BLaER1 (cell line): Measurements from ENCODE around the gene SLC12A7.

Source experiments
- H3K27ac ChIP-seq: shearing (Covaris generic); formaldehyde crosslinking; 2 replicates; pipeline ENCODE4 v1.8.1; 2022
- H3K27me3 ChIP-seq: shearing (Covaris generic); formaldehyde crosslinking; 2 replicates; pipeline ENCODE4 v1.8.1; 2022
- H3K36me3 ChIP-seq: shearing (Covaris generic); formaldehyde crosslinking; 2 replicates; pipeline ENCODE4 v1.8.1; 2022
- H3K4me1 ChIP-seq: shearing (Covaris generic); formaldehyde crosslinking; 2 replicates; pipeline ENCODE4 v1.8.1; 2022
- H3K4me2 ChIP-seq: shearing (Covaris generic); formaldehyde crosslinking; 2 replicates; pipeline ENCODE4 v1.8.1; 2022
- H3K4me3 ChIP-seq: shearing (Covaris generic); formaldehyde crosslinking; 2 replicates; pipeline ENCODE4 v1.8.1; 2022
- H3K9ac ChIP-seq: shearing (Covaris generic); formaldehyde crosslinking; 2 replicates; pipeline ENCODE4 v1.8.1; 2022
- H3K9me3 ChIP-seq: shearing (Covaris generic); formaldehyde crosslinking; 2 replicates; pipeline ENCODE4 v1.8.1; 2022
- H4K20me1 ChIP-seq: shearing (Covaris generic); formaldehyde crosslinking; 2 replicates; pipeline ENCODE4 v1.8.1; 2022
- Cebpa-rat ChIP-seq: shearing (Covaris generic); IDR thresholded peaks from 2 replicates; pipeline ENCODE4 v1.8.1; 2022

SLC12A7 gene

GRCh38 chr5:1009359-1010180 lies 102.3 kb downstream of the SLC12A7 start:
- Histone ChIP-seq H4K20me1 (peaks cover 55% of the 10 kb centered on the region), H3K9ac (peak overlapping the region; percentile 80), H3K9me3 (no peaks in the 10 kb centered on the region), H3K4me2 (peak overlapping the region; percentile 100), H3K4me3 (peak overlapping the region; percentile 83), H3K27me3 (peaks cover 59% of the 10 kb centered on the region), H3K27ac (peak overlapping the region; percentile 69), H3K36me3 (peaks cover 28% of the 10 kb centered on the region), H3K4me1 (peaks cover 95% of the 10 kb centered on the region)
- TF ChIP-seq Cebpa-rat, result no peak

- no peak for TF ChIP-seq Cebpa-rat
- no peaks in the 10 kb centered on the region for H3K9me3 ChIP-seq
- peak within 1 kb of the TSS; percentile 100 for H3K4me2 ChIP-seq
- peak within 1 kb of the TSS; percentile 83 for H3K4me3 ChIP-seq
- H3K9ac ChIP-seq, result peak within 1 kb of the TSS; percentile 80
- H4K20me1 ChIP-seq, result peaks cover 47% of the 10 kb centered on the region
- peaks cover 95% of the 10 kb centered on the region for H3K4me1 ChIP-seq
- peaks cover 27% of the 10 kb centered on the region for H3K36me3 ChIP-seq
- H3K27ac ChIP-seq, result peak within 1 kb of the TSS; percentile 69
- H3K27me3 ChIP-seq, result peaks cover 68% of the 10 kb centered on the region
Observed at GRCh38 chr5:1008451-1009358, 103.2 kb downstream of the SLC12A7 start, which contains the start of gene NKD2. NKD2 (plus strand) TSS chr5:1008802; CDS start chr5:1009058, 256 bp downstream.

- peak overlapping the region; percentile 83 for H3K4me3 ChIP-seq
- H4K20me1 ChIP-seq, result peaks cover 38% of the 10 kb centered on the region
- peaks cover 19% of the 10 kb centered on the region for H3K36me3 ChIP-seq
- H3K9me3 ChIP-seq, result no peaks in the 10 kb centered on the region
- no peak for TF ChIP-seq Cebpa-rat
- no peak overlapping the region for H3K27ac ChIP-seq
- 0 out of 2 replicates have a peak overlapping the region, but pooled peaks have one; percentile 80 for H3K9ac ChIP-seq
- H3K27me3 ChIP-seq, result peaks cover 72% of the 10 kb centered on the region
- peak overlapping the region; percentile 100 for H3K4me2 ChIP-seq
- H3K4me1 ChIP-seq, result peaks cover 95% of the 10 kb centered on the region
Observed at GRCh38 chr5:1007681-1008450, 104.0 kb downstream of the SLC12A7 start.

GRCh38 chr5:1007221-1007680 lies 104.6 kb downstream of the SLC12A7 start:
- Histone ChIP-seq H3K9me3 (no peaks in the 10 kb centered on the region), H3K27ac (no peak overlapping the region), H3K4me1 (peaks cover 95% of the 10 kb centered on the region), H3K4me2 (peak overlapping the region; percentile 100), H4K20me1 (peaks cover 32% of the 10 kb centered on the region), H3K27me3 (peaks cover 72% of the 10 kb centered on the region), H3K9ac (no peak overlapping the region), H3K4me3 (no peak overlapping the region), H3K36me3 (peaks cover 13% of the 10 kb centered on the region)
- TF ChIP-seq Cebpa-rat, result no peak

- Histone ChIP-seq H3K4me1 (peaks cover 95% of the 10 kb centered on the region), H4K20me1 (peaks cover 26% of the 10 kb centered on the region), H3K4me3 (no peak overlapping the region), H3K27me3 (peaks cover 72% of the 10 kb centered on the region), H3K36me3 (peaks cover 7% of the 10 kb centered on the region), H3K27ac (no peak overlapping the region), H3K4me2 (peak overlapping the region; percentile 100), H3K9me3 (no peaks in the 10 kb centered on the region), H3K9ac (no peak overlapping the region)
- TF ChIP-seq Cebpa-rat, result no peak
Observed at GRCh38 chr5:1006656-1007071, 105.2 kb downstream of the SLC12A7 start.

- Histone ChIP-seq H3K36me3 (peaks cover 1% of the 10 kb centered on the region), H3K9me3 (no peaks in the 10 kb centered on the region), H3K4me1 (peaks cover 95% of the 10 kb centered on the region), H4K20me1 (peaks cover 21% of the 10 kb centered on the region), H3K4me3 (peak overlapping the region; percentile 76), H3K4me2 (peak overlapping the region; percentile 100), H3K9ac (no peak overlapping the region), H3K27me3 (peaks cover 72% of the 10 kb centered on the region), H3K27ac (no peak overlapping the region)
- no peak for TF ChIP-seq Cebpa-rat
Observed at GRCh38 chr5:1005904-1006655, 105.8 kb downstream of the SLC12A7 start.

GRCh38 chr5:1005249-1005851 lies 106.5 kb downstream of the SLC12A7 start:
- Histone ChIP-seq H3K9ac (peak overlapping the region; percentile 72; the same call in 1 of the 2 replicates), H4K20me1 (peaks cover 13% of the 10 kb centered on the region), H3K27me3 (peaks cover 68% of the 10 kb centered on the region), H3K36me3 (no peaks in the 10 kb centered on the region), H3K27ac (peak overlapping the region; percentile 75; the same call in 1 of the 2 replicates), H3K4me2 (peak overlapping the region; percentile 100), H3K4me3 (peak overlapping the region; percentile 76), H3K9me3 (no peaks in the 10 kb centered on the region), H3K4me1 (peaks cover 93% of the 10 kb centered on the region)
- TF ChIP-seq Cebpa-rat, result no peak
